Measurements from ENCODE around the gene ALDH1B1.

GRCh38 chr9:38431116-38431515, 38.6 kb downstream of the ALDH1B1 start:
- TF ChIP-seq CTCF (IDR thresholded peaks at IDR 0.05) (no peak), POLR2A (IDR thresholded peaks at IDR 0.05) (no peak)
